Fibroblast of lung (primary cell): Measurements from ENCODE around the gene NDUFA3. TPM values are rescaled to one million over a fixed set of nuclear protein-coding genes. Genes with fewer than 3 reads are reported as not detected.

Experiments used
- DNase-seq, 2 donors: peaks; one replicate each; pipeline versions ENCODE4 v3.0.0 to v3.0.0-alpha.2; 2010; ENCODE audit warnings: low read depth in 2 of 2
- H2AFZ ChIP-seq: 2 replicates; pipeline ENCODE4 v1.5.1; 2012; ENCODE audit warnings: low read length, control low read depth, inconsistent platforms
- H3K27ac ChIP-seq: 2 replicates; pipeline ENCODE4 v1.5.1; 2011; ENCODE audit warnings: low read length, control low read depth; ENCODE audit not compliant: insufficient read depth
- H3K27me3 ChIP-seq: 2 replicates; pipeline ENCODE4 v1.5.1; 2011; ENCODE audit warnings: mild to moderate bottlenecking, low read length; ENCODE audit not compliant: control insufficient read depth, insufficient read depth
- H3K36me3 ChIP-seq: 2 replicates; pipeline ENCODE4 v1.5.1; 2011; ENCODE audit warnings: low read length; ENCODE audit not compliant: control insufficient read depth, insufficient read depth
- H3K4me1 ChIP-seq: 2 replicates; pipeline ENCODE4 v1.5.1; 2011; ENCODE audit warnings: low read length; ENCODE audit not compliant: control insufficient read depth, insufficient read depth; ENCODE audit errors: extremely low read depth
- H3K4me2 ChIP-seq: 2 replicates; pipeline ENCODE4 v1.5.1; 2011; ENCODE audit warnings: low read length, control low read depth; ENCODE audit not compliant: insufficient read depth; ENCODE audit errors: extremely low read depth
- H3K4me3 ChIP-seq, 4 experiments: fragments of 200-600 bp in 1 of 4; sonication (generic) in 1 of 4; replicated peaks in 1 of 4; 2 replicates each; pipeline ENCODE4 v1.5.1; 2011 to 2016; ENCODE audit warnings: low read length in 4 of 4, low read depth in 3 of 4, mild to moderate bottlenecking in 3 of 4, control low read depth in 2 of 4, inconsistent platforms in 1 of 4, mixed read lengths in 1 of 4; ENCODE audit not compliant: insufficient read depth in 1 of 4; ENCODE audit errors: control extremely low read depth in 1 of 4
- H3K79me2 ChIP-seq: 2 replicates; pipeline ENCODE4 v1.5.1; 2012; ENCODE audit warnings: mild to moderate bottlenecking, low read length, inconsistent platforms; ENCODE audit not compliant: control insufficient read depth, insufficient read depth
- H3K9ac ChIP-seq: 2 replicates; pipeline ENCODE4 v1.5.1; 2011; ENCODE audit warnings: mild to moderate bottlenecking, low read length, control low read depth; ENCODE audit not compliant: insufficient read depth
- H3K9me3 ChIP-seq: 2 replicates; pipeline ENCODE4 v1.5.1; 2012; ENCODE audit warnings: low read depth, low read length; ENCODE audit not compliant: control insufficient read depth, insufficient read depth
- H4K20me1 ChIP-seq: 2 replicates; pipeline ENCODE4 v1.5.1; 2011; ENCODE audit warnings: low read length; ENCODE audit not compliant: control insufficient read depth, insufficient read depth; ENCODE audit errors: extremely low read depth
- EZH2 ChIP-seq: IDR thresholded peaks from 2 replicates; pipeline ENCODE4 v1.5.1; 2012; ENCODE audit warnings: low read length, control low read depth, mild to moderate bottlenecking; ENCODE audit errors: missing control alignments
- polyA plus RNA-seq, 2 donors: library from polyadenylated mRNA; depleted of rRNA in 1 of 2; stranded (reverse) in 1 of 2; unstranded in 1 of 2; fragments of >200 nt; gene quantifications; 2 replicates each; pipeline ENCODE4 v1.2.1, GENCODE V29; 2011 to 2012; ENCODE audit warnings: missing spikeins in 1 of 2
- total RNA-seq: library from RNA; depleted of rRNA; stranded (reverse); fragments of >200 nt; gene quantifications from 2 replicates; pipeline ENCODE4 v1.2.1, GENCODE V29; 2014
- TF ChIP-seq, protein P1 (sequence below), 2 donors: IDR thresholded peaks in 1 of 2; conservative IDR thresholded peaks in 1 of 2; 1 replicate in 1 of 2; 2 replicates in 1 of 2; pipeline ENCODE4 v1.5.1; 2011 to 2012; ENCODE audit warnings: low read length in 2 of 2, control low read depth in 1 of 2, inconsistent platforms in 1 of 2, low read depth in 1 of 2, mild to moderate bottlenecking in 1 of 2

The NDUFA3 gene
- total and polyA plus RNA-seq, 2 donors (not counting 1 experiment from before 2014, with no cell fraction given): 22.8 to 35.4 TPM

DNA sequence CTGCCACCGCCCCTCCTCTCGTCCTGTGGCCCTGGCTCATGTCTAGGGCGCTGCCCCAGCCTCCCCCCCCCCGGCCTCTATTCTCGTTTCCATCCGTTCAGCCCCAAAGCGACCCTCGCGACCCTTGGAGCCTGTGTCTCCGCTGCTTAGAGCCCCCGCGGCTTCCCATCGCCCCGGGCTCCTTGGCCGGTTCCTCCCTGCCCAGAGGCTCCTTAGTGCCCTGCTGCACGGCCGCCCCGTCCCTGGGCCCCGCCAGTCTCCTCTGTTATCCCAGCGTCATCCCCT lies 25.7 kb downstream of the NDUFA3 start:
- H3K9me3 ChIP-seq: no peaks in the 10 kb centered on the region
- no peak overlapping the region for H3K4me2 ChIP-seq
- no peak overlapping the region for H3K4me3 ChIP-seq
- H4K20me1 ChIP-seq: no peaks in the 10 kb centered on the region
- no peak overlapping the region for H2AFZ ChIP-seq
- no peak for TF ChIP-seq EZH2
- TF ChIP-seq, protein P1, sequence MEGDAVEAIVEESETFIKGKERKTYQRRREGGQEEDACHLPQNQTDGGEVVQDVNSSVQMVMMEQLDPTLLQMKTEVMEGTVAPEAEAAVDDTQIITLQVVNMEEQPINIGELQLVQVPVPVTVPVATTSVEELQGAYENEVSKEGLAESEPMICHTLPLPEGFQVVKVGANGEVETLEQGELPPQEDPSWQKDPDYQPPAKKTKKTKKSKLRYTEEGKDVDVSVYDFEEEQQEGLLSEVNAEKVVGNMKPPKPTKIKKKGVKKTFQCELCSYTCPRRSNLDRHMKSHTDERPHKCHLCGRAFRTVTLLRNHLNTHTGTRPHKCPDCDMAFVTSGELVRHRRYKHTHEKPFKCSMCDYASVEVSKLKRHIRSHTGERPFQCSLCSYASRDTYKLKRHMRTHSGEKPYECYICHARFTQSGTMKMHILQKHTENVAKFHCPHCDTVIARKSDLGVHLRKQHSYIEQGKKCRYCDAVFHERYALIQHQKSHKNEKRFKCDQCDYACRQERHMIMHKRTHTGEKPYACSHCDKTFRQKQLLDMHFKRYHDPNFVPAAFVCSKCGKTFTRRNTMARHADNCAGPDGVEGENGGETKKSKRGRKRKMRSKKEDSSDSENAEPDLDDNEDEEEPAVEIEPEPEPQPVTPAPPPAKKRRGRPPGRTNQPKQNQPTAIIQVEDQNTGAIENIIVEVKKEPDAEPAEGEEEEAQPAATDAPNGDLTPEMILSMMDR (conservative IDR thresholded peaks at IDR 0.05 in 1 of 2, IDR thresholded peaks at IDR 0.05 in 1 of 2; ENCODE audit: low read depth in 1 of 2, low read length in 2 of 2): no peak
- H3K4me1 ChIP-seq: no peaks in the 10 kb centered on the region
- H3K79me2 ChIP-seq: no peaks in the 10 kb centered on the region
- no peak overlapping the region for H3K9ac ChIP-seq
- no peaks in the 10 kb centered on the region for H3K27me3 ChIP-seq
- no peak overlapping the region for H3K27ac ChIP-seq
- H3K36me3 ChIP-seq: peaks cover 25% of the 10 kb centered on the region
- no peak for DNase-seq

- no peaks in the 10 kb centered on the region for H3K9me3 ChIP-seq
- H3K4me2 ChIP-seq: no peak overlapping the region
- no peak overlapping the region for H3K9ac ChIP-seq
- H3K27ac ChIP-seq: no peak overlapping the region
- no peaks in the 10 kb centered on the region for H3K27me3 ChIP-seq
- peaks cover 21% of the 10 kb centered on the region for H3K36me3 ChIP-seq
- no peaks in the 10 kb centered on the region for H3K79me2 ChIP-seq
- TF ChIP-seq, protein P1 (conservative IDR thresholded peaks at IDR 0.05 in 1 of 2, IDR thresholded peaks at IDR 0.05 in 1 of 2; ENCODE audit: low read depth in 1 of 2, low read length in 2 of 2): no peak
- TF ChIP-seq EZH2: no peak
- H2AFZ ChIP-seq: no peak overlapping the region
- H4K20me1 ChIP-seq: no peaks in the 10 kb centered on the region
- no peak overlapping the region for H3K4me3 ChIP-seq
- DNase-seq: no peak
- no peaks in the 10 kb centered on the region for H3K4me1 ChIP-seq
Observed at GRCh38 chr19:54128796-54129616, 26.4 kb downstream of the NDUFA3 start.

DNA sequence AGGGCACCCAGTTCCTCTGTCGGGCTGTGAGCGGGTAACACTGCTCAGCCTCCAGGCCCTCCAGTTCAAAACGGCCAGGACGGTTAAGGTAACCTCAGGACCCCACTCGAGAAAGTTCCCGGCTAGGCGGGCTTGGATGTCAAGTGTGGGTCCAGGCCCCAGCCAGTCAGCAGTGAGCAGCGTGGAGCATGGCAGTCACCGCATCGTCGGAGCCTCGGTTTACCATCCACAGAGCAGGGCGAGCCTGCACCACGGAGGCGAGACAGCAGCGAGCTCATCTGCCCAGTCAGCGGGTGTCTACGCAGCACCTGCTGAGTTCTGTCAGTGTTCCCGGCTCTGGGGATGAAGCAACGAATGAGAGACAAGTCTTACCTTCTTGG lies 27.0 kb downstream of the NDUFA3 start:
- Histone ChIP-seq H3K27me3 (no peaks in the 10 kb centered on the region), H3K9me3 (no peaks in the 10 kb centered on the region), H4K20me1 (no peaks in the 10 kb centered on the region), H3K36me3 (peaks cover 21% of the 10 kb centered on the region), H2AFZ (no peak overlapping the region), H3K4me3 (no peak overlapping the region), H3K4me2 (no peak overlapping the region), H3K27ac (no peak overlapping the region), H3K79me2 (no peaks in the 10 kb centered on the region), H3K9ac (no peak overlapping the region), H3K4me1 (no peaks in the 10 kb centered on the region)
- TF ChIP-seq EZH2: no peak
- TF ChIP-seq, protein P1 (conservative IDR thresholded peaks at IDR 0.05 in 1 of 2, IDR thresholded peaks at IDR 0.05 in 1 of 2; ENCODE audit: low read depth in 1 of 2, low read length in 2 of 2): no peak
- DNase-seq: no peak
